Mucosa of descending colon (tissue), 3 donors: ENCODE data around the gene YPEL1. TPM values are rescaled to one million over a fixed set of nuclear protein-coding genes. Genes with fewer than 3 reads are reported as not detected.
A peak's percentile ranks its signal among the peaks of the same experiment; 100 is the strongest.

Experiments
- ATAC-seq: fragments of 200-7000 bp; cut with Tn5 transposase; one replicate; pipeline ENCODE4 v1.9.1; 2020; ENCODE audit warnings: mild to moderate bottlenecking, moderate library complexity
- DNase-seq, 3 donors: peaks; one replicate each; pipeline ENCODE4 v3.0.0-alpha.2; 2020
- H3K36me3 ChIP-seq: fragments of 200-600 bp; one replicate; pipeline ENCODE4 v1.8.0; 2021; ENCODE audit warnings: low read depth, mild to moderate bottlenecking
- H3K4me1 ChIP-seq: fragments of 200-600 bp; one replicate; pipeline ENCODE4 v1.8.0; 2021; ENCODE audit warnings: low read depth, mild to moderate bottlenecking
- H3K4me3 ChIP-seq: fragments of 200-600 bp; one replicate; pipeline ENCODE4 v1.8.0; 2021; ENCODE audit warnings: mild to moderate bottlenecking
- H3K9me3 ChIP-seq: fragments of 200-600 bp; one replicate; pipeline ENCODE4 v1.8.0; 2021; ENCODE audit warnings: mild to moderate bottlenecking
- intact Hi-C, 2 donors: fragments of 100-400 bp; cut with DNase I in 1 of 2; cut with micrococcal nuclease in 1 of 2; formaldehyde crosslinking; loops; one replicate each; pipeline versions ENCODE4 v1.11.0 to v1.11.1; 2022; cut with DNase I, micrococcal nuclease
- total RNA-seq, 3 donors: library from RNA; stranded (reverse); fragmentation: NEBNext Ultra II Directional in 2 of 3; extraction: Animal tissue kit (Norgen Biotek cat#: 25700) in 2 of 3; gene quantifications; one replicate each; pipeline versions ENCODE4 v1.2.1 to v1.2.4, GENCODE V29; 2021 to 2023
- TF ChIP-seq, protein P1 (sequence below): fragments of 200-600 bp; IDR thresholded peaks from one replicate; pipeline ENCODE4 v1.8.0; 2022; ENCODE audit warnings: antibody characterized with exemption, mild to moderate bottlenecking
- donor health status: DM: no; HTN: no; CAD: no; lungs with moderate emphysema.
- donor health status: DM: no; HTN: no; CAD: no.
- donor health status: DM: no; HTN: yes; CAD: no.

Gene YPEL1
- total RNA-seq, 3 donors from 2014 or later, result 2.7 to 6.8 (median 2.8) TPM

DNA sequence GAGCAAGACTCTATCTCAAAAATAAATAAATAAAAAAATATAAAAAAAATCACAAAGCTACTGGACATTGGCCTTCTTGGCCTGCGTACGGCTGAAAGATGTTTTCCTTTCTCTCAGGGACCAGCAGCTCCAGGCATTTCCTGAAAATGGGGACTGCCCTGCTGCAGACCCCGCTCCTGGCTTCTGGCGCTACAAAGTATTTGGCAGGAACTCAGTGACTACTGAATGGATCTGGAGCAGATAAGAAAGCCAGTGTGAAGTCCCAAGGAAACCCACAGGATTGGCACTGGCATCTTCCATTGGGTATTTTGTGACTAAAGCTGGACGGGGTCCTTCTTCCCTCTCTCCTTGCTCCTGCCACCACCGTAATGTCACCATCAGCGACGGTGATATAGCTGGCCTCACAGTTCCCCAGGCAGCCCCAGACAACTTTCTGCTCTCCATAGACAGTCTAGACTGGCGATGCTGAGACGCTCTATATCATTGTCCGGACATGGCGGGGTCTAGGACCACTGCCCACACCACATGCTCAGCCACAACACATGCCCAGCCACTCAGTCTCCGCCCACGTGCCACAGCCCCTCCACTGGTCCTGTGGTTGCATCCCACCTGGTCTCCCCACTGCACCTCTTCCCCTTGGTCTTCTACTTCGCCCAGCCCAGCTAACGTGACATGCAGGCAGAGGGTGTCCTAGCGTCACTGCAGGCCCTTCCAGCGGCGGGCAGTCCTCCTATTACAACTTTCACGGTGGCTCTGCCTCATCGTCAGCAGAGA lies 22.7 kb upstream of the YPEL1 start:
- TF ChIP-seq, protein P1, sequence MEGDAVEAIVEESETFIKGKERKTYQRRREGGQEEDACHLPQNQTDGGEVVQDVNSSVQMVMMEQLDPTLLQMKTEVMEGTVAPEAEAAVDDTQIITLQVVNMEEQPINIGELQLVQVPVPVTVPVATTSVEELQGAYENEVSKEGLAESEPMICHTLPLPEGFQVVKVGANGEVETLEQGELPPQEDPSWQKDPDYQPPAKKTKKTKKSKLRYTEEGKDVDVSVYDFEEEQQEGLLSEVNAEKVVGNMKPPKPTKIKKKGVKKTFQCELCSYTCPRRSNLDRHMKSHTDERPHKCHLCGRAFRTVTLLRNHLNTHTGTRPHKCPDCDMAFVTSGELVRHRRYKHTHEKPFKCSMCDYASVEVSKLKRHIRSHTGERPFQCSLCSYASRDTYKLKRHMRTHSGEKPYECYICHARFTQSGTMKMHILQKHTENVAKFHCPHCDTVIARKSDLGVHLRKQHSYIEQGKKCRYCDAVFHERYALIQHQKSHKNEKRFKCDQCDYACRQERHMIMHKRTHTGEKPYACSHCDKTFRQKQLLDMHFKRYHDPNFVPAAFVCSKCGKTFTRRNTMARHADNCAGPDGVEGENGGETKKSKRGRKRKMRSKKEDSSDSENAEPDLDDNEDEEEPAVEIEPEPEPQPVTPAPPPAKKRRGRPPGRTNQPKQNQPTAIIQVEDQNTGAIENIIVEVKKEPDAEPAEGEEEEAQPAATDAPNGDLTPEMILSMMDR, result no peak
- intact Hi-C loops, result no loop called here
- ATAC-seq (no peak), DNase-seq (no peak)
- no peak overlapping the region for H3K4me3 ChIP-seq
- no peaks in the 10 kb centered on the region for H3K4me1 ChIP-seq
- H3K36me3 ChIP-seq, result no peaks in the 10 kb centered on the region
- H3K9me3 ChIP-seq, result no peaks in the 10 kb centered on the region

DNA sequence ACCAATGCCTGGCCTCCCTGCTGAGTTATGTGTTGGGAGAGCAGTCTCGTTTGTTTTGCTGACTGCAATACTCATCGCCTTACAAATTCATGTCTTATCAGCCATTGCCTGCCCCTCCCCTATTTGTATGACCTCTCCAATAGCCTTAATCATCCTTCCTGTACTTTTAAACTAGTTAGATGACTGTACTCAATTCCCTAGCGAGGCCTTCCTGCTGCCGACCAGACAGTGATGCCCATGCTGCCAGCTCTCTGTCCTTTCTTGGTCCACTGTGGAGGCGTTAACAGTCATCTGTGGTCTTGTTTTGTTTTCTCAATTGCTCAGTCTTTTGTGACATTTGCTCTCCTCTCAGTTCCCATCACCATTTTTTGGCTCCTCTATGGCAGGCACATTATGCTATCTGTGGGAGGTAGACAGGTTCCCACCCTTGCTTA lies 20.3 kb upstream of the YPEL1 start:
- intact Hi-C loops, result no loop called here
- H3K4me3 ChIP-seq, result no peak overlapping the region
- no peaks in the 10 kb centered on the region for H3K9me3 ChIP-seq
- TF ChIP-seq, protein P1, result no peak
- ATAC-seq (no peak), DNase-seq (no peak)
- H3K36me3 ChIP-seq, result no peaks in the 10 kb centered on the region
- H3K4me1 ChIP-seq, result no peaks in the 10 kb centered on the region

DNA sequence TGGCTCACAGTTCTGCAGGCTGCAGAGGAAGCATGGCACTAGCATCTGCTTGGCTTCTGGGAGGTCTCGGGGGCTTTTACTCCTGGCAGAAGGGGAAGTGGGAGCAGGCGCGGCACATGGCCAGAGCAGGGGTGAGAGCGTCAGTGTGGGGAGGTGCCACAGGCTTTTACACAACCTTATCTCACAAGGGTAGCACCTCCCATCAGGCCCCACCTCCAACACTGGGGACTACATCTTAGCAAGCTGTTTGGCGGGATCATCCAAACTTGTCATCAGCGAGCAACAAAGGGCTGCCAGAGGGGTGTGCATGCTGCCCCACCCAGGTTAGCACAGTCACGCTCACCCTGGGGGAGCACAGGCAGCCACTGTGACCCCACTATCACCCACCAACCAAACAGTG lies 18.9 kb upstream of the YPEL1 start:
- no peak overlapping the region for H3K4me3 ChIP-seq
- DNase-seq (peak in 1 of 3 donors; percentile 31), ATAC-seq (peak; percentile 57)
- TF ChIP-seq, protein P1, result no peak
- H3K9me3 ChIP-seq, result no peaks in the 10 kb centered on the region
- intact Hi-C loops, result no loop called here
- no peaks in the 10 kb centered on the region for H3K4me1 ChIP-seq
- H3K36me3 ChIP-seq, result no peaks in the 10 kb centered on the region

DNA sequence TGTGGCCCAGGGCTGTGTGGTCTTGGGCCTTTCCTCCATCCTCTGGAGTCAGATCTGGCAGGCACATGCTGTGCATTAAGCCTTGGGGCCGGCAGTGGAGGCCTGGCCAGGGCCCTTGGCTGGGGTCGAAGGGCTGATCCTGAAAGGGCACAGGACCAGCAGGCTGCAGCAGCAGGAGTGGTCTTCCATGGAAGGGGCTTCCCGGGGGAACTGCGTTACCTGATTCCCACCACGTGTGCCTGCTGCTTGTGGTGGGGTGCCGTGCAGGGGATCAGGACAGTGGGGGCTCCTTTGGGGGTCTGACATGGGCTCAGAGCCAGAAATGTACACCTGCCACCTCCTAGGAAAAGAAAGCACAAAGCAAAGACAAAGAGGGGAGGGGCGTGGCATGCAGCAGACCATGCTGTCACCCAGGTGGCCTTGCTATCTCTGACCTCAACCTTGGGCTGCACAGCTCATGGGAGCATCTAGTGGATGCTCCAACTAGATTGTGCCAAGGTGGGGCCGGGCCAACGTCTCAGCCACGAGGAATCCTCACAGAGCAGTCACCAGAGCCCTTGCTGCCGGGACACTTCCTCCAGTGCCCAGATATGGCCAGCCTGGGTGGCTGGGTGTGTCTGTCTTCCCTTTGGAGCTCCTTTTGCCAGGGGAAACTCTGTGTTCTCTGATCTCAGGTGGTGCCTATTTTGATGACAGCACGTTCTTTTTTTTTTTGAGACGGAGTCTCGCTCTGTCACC lies 17.9 kb upstream of the YPEL1 start:
- Histone ChIP-seq H3K9me3 (no peaks in the 10 kb centered on the region), H3K4me3 (no peak overlapping the region), H3K4me1 (no peaks in the 10 kb centered on the region), H3K36me3 (no peaks in the 10 kb centered on the region)
- intact Hi-C loops, result no loop called here
- TF ChIP-seq, protein P1, result no peak
- ATAC-seq, result peak; percentile 37
- DNase-seq, result no peak

DNA sequence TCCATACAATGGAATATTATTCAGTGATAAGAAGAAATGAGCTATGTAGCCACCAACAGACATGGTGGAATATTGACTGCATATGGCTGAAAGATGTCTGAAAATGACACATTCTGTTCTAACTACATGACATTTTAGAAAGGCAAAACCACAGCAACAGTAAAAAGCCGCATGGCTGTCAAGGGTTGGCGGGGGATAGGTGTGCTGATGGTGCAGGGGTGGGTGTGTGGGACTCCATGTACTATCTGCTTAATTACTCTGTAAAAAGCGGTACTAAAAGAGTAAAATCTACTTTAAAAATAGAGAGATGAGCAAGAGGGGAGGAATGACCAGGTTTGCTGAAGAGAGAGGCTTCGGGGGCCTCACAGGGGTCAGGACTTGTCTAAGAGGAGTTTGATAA lies 16.7 kb upstream of the YPEL1 start:
- DNase-seq, result no peak
- no peak for ATAC-seq
- H3K36me3 ChIP-seq, result no peaks in the 10 kb centered on the region
- H3K4me3 ChIP-seq, result no peak overlapping the region
- no peaks in the 10 kb centered on the region for H3K4me1 ChIP-seq
- H3K9me3 ChIP-seq, result no peaks in the 10 kb centered on the region
- intact Hi-C loops, result no loop called here
- TF ChIP-seq, protein P1, result no peak
